GM03348 (cell line): ENCODE measurements around the gene ALK.
A peak's percentile ranks its signal among the peaks of the same experiment; 100 is the strongest.
"Not testable (repeated sequence)": the region's sequence is repeated elsewhere in the genome, so short reads cannot be mapped to it uniquely, and the experiment has no call there.

ENCODE experiments used
- DNase-seq: peaks from one replicate; pipeline ENCODE4 v3.0.0; 2012; ENCODE audit warnings: low spot score

The ALK gene

GRCh38 chr2:29273004-29273684 is 648.2 kb downstream of the ALK start:
- DNase-seq, result no peak

- DNase-seq, result no peak
Measured at GRCh38 chr2:29272311-29272710, 649.1 kb downstream of the ALK start.

- DNase-seq, result no peak
Measured at GRCh38 chr2:29270701-29271121, 650.7 kb downstream of the ALK start.

- DNase-seq, result no peak
Measured at GRCh38 chr2:29269765-29270109, 651.6 kb downstream of the ALK start.

GRCh38 chr2:29269095-29269764 is 652.2 kb downstream of the ALK start:
- no peak for DNase-seq

GRCh38 chr2:29267720-29268119 is 653.7 kb downstream of the ALK start:
- DNase-seq, result no peak

- no peak for DNase-seq
Measured at GRCh38 chr2:29263886-29264285, 657.5 kb downstream of the ALK start.

- no peak for DNase-seq
Measured at GRCh38 chr2:29262681-29263260, 658.6 kb downstream of the ALK start.

- DNase-seq, result no peak
Measured at GRCh38 chr2:29261003-29261402, 660.4 kb downstream of the ALK start.

GRCh38 chr2:29260142-29260772 is 661.1 kb downstream of the ALK start:
- DNase-seq, result peak; percentile 36

GRCh38 chr2:29259221-29259620 is 662.2 kb downstream of the ALK start:
- DNase-seq, result no peak

GRCh38 chr2:29255004-29255403 is 666.4 kb downstream of the ALK start:
- DNase-seq, result no peak

GRCh38 chr2:29253495-29254275 is 667.7 kb downstream of the ALK start:
- DNase-seq, result not testable (repeated sequence)

GRCh38 chr2:29253026-29253425 is 668.4 kb downstream of the ALK start:
- DNase-seq, result no peak

GRCh38 chr2:29251406-29251805 is 670.0 kb downstream of the ALK start:
- DNase-seq, result no peak

GRCh38 chr2:29250977-29251376 is 670.4 kb downstream of the ALK start:
- DNase-seq, result no peak

- DNase-seq, result no peak
Measured at GRCh38 chr2:29249666-29250253, 671.6 kb downstream of the ALK start.

GRCh38 chr2:29247336-29247914 is 674.0 kb downstream of the ALK start:
- DNase-seq, result no peak

GRCh38 chr2:29246383-29247300 is 674.7 kb downstream of the ALK start:
- no peak for DNase-seq

- no peak for DNase-seq
Measured at GRCh38 chr2:29245742-29246382, 675.5 kb downstream of the ALK start.
